GM12878 (cell line): ENCODE measurements around the gene SATB2. TPM values are rescaled to one million over a fixed set of nuclear protein-coding genes. Genes with fewer than 3 reads are reported as not detected.

Experiments
- ATAC-seq: fragments of 200-7000 bp; cut with Tn5 transposase; 3 replicates; pipeline ENCODE4 v1.9.1; 2020; ENCODE audit warnings: mild to moderate bottlenecking, moderate library complexity
- BruUV-seq: library from RNA; stranded (reverse); fragments of 400-500 nt; replicated peaks from 2 replicates; lab custom pipeline; 2021; lab: Mats Ljungman, UMichigan
- CTCF ChIA-PET: fragments of 300-600 bp; sonication (Branson Sonifier 250); formaldehyde crosslinking; extraction: SDS; loops from one replicate; lab custom pipeline; 2021; ENCODE audit warnings: inconsistent platforms; lab: Yijun Ruan, JAX
- POLR2A ChIA-PET: fragments of 350-600 bp; formaldehyde crosslinking; extraction: SDS; loops from one replicate; lab custom pipeline; 2021; ENCODE audit warnings: inconsistent platforms; lab: Charles Lee
- RAD21 ChIA-PET: fragments of 300-600 bp; sonication (Branson Sonifier 250); formaldehyde crosslinking; loops from one replicate; lab custom pipeline; 2023; ENCODE audit warnings: antibody characterized with exemption; ENCODE audit not compliant: unreplicated experiment; lab: Charles Lee
- SMC1A ChIA-PET: fragments of 300-600 bp; sonication (Branson Sonifier 250); formaldehyde crosslinking; loops from one replicate; lab custom pipeline; 2023; ENCODE audit not compliant: unreplicated experiment, uncharacterized antibody; lab: Charles Lee
- DNase-seq: peaks from one replicate; pipeline ENCODE4 v3.0.0-alpha.2; 2011; ENCODE audit warnings: low read depth, low spot score
- FAIRE-seq: peaks from 3 replicates; lab custom pipeline; 2011; peaks lifted over from hg19 to GRCh38; lab: Jason Lieb, UNC
- H2AFZ ChIP-seq: 2 replicates; pipeline ENCODE4 v1.6.0; 2011; ENCODE audit warnings: low read depth, low read length, control low read depth; ENCODE audit not compliant: control insufficient read depth
- H3K27ac ChIP-seq: 2 replicates; pipeline ENCODE4 v1.5.1; 2011; ENCODE audit warnings: control low read depth; ENCODE audit not compliant: control insufficient read depth, insufficient read depth
- H3K27me3 ChIP-seq, 2 experiments: replicated peaks in 1 of 2; 2 replicates each; pipeline versions ENCODE4 v1.6.0 to v1.6.1; 2011; ENCODE audit warnings: low read length in 1 of 2; ENCODE audit not compliant: control insufficient read depth in 2 of 2, insufficient read depth in 2 of 2
- H3K36me3 ChIP-seq, 2 experiments: 2 replicates each; pipeline ENCODE4 v1.5.1; 2011; ENCODE audit warnings: low read length in 1 of 2; ENCODE audit not compliant: control insufficient read depth in 2 of 2, insufficient read depth in 2 of 2
- H3K4me1 ChIP-seq: 2 replicates; pipeline ENCODE4 v1.6.1; 2011; ENCODE audit warnings: mild to moderate bottlenecking, low read length, moderate library complexity, mixed read lengths; ENCODE audit not compliant: control insufficient read depth, insufficient read depth
- H3K4me2 ChIP-seq: 2 replicates; pipeline ENCODE4 v1.6.0; 2011; ENCODE audit warnings: control low read depth; ENCODE audit not compliant: control insufficient read depth, insufficient read depth
- H3K4me3 ChIP-seq: fragments of 200-600 bp; sonication (generic); 2 replicates; pipeline ENCODE4 v1.5.1; 2016
- H3K79me2 ChIP-seq: 2 replicates; pipeline ENCODE4 v1.6.0; 2011; ENCODE audit warnings: low read length; ENCODE audit not compliant: control insufficient read depth, insufficient read depth
- H3K9ac ChIP-seq: 2 replicates; pipeline ENCODE4 v1.8.0; 2011; ENCODE audit warnings: low read length, control low read depth, mixed read lengths; ENCODE audit not compliant: control insufficient read depth, insufficient read depth
- H3K9me3 ChIP-seq: replicated peaks from 3 replicates; pipeline ENCODE4 v1.5.1; 2011; ENCODE audit warnings: mild to moderate bottlenecking, low read length; ENCODE audit not compliant: control insufficient read depth, insufficient read depth
- H4K20me1 ChIP-seq: 2 replicates; pipeline ENCODE4 v1.6.0; 2011; ENCODE audit not compliant: control insufficient read depth, insufficient read depth
- CHD4 ChIP-seq: fragments of 200-600 bp; sonication (generic); IDR thresholded peaks from 2 replicates; pipeline ENCODE4 v1.6.1; 2016; ENCODE audit warnings: mild to moderate bottlenecking
- HDGF ChIP-seq: fragments of 450-650 bp; IDR thresholded peaks from 2 replicates; pipeline ENCODE4 v1.6.1; 2016; ENCODE audit warnings: antibody characterized with exemption
- KAT2A ChIP-seq: conservative IDR thresholded peaks from 2 replicates; pipeline ENCODE4 v1.6.1; 2011; ENCODE audit warnings: low read depth, low read length; ENCODE audit not compliant: control insufficient read depth
- MYB ChIP-seq: fragments of 150-350 bp; IDR thresholded peaks from 2 replicates; pipeline ENCODE4 v1.6.1; 2014; ENCODE audit warnings: mild to moderate bottlenecking, low read depth, low read length, borderline replicate concordance
- RFX5 ChIP-seq: IDR thresholded peaks from 2 replicates; pipeline ENCODE4 v1.6.1; 2011; ENCODE audit warnings: low read depth, low read length, improper control_type of control experiment
- SREBF1 ChIP-seq: IDR thresholded peaks from 2 replicates; pipeline ENCODE4 v1.6.1; 2012; ENCODE audit warnings: mild to moderate bottlenecking, low read length
- ZZZ3 ChIP-seq: IDR thresholded peaks from 2 replicates; pipeline ENCODE4 v1.6.1; 2011; ENCODE audit warnings: low read depth; ENCODE audit not compliant: control insufficient read depth, insufficient read length
- WGBS: methylation state at CpG from one replicate; pipeline ENCODE4 v1.1.6; 2016; ENCODE audit warnings: low lambda C conversion rate; ENCODE audit not compliant: insufficient replicate concordance, insufficient coverage; ENCODE audit errors: missing lambda C conversion rate; 5-methylcytosine and 5-hydroxymethylcytosine counted together
- in situ Hi-C: fragments of 300-500 bp; cut with MboI; formaldehyde crosslinking; loops from 9 replicates; pipeline ENCODE4 v1.14.3; 2018; ENCODE audit warnings: mixed read lengths
- intact Hi-C: fragments of 100-400 bp; cut with micrococcal nuclease; formaldehyde crosslinking; loops from one replicate; pipeline ENCODE4 v1.14.2; 2022; ENCODE audit not compliant: unreplicated experiment
- polyA plus RNA-seq, 11 experiments: library from polyadenylated mRNA; depleted of rRNA in 4 of 11; unstranded in 6 of 11; stranded (reverse) in 5 of 11; fragments of >200 nt; fragmentation: Nextera tagmentation in 4 of 11; fragmentation: Illumina TruSeq in 1 of 11; extraction: Ambion mirVana in 4 of 11; extraction: Trizol in 1 of 11; gene quantifications; 1 replicate in 1 of 11; 2 replicates in 10 of 11; pipeline versions ENCODE4 v1.2.1 to v1.2.3, GENCODE V29; 2011 to 2016; ENCODE audit warnings: inconsistent platforms in 2 of 11, missing spikeins in 2 of 11, low read depth in 1 of 11
- total RNA-seq, 4 experiments: library from RNA; depleted of rRNA in 3 of 4; stranded (reverse); fragments of >200 nt in 3 of 4; fragmentation: Illumina TruSeq in 1 of 4; extraction: Trizol in 1 of 4; gene quantifications; 2 replicates each; pipeline versions ENCODE4 v1.2.1 to v1.2.3, GENCODE V29; 2013 to 2021
- TF ChIP-seq, protein P1 (sequence below): fragments of 450-650 bp; IDR thresholded peaks from 2 replicates; pipeline ENCODE4 v1.6.1; 2017; ENCODE audit warnings: mild to moderate bottlenecking, moderate library complexity
- TF ChIP-seq, protein P2 (sequence below): fragments of 450-650 bp; IDR thresholded peaks from 2 replicates; pipeline ENCODE4 v1.6.1; 2016; ENCODE audit warnings: mild to moderate bottlenecking
- TF ChIP-seq, protein P3 (sequence below): IDR thresholded peaks from 2 replicates; pipeline ENCODE4 v1.6.1; 2011; ENCODE audit warnings: low read depth, mild to moderate bottlenecking, low read length, moderate library complexity, borderline replicate concordance; ENCODE audit errors: extremely low read depth

SATB2 gene
- total and polyA plus RNA-seq, 10 of the 15 experiments (the other 5 are each of a cell fraction or from before 2014, with no cell fraction given), result 0.03 to 0.56 (median 0.08) TPM; not detected in 3

DNA sequence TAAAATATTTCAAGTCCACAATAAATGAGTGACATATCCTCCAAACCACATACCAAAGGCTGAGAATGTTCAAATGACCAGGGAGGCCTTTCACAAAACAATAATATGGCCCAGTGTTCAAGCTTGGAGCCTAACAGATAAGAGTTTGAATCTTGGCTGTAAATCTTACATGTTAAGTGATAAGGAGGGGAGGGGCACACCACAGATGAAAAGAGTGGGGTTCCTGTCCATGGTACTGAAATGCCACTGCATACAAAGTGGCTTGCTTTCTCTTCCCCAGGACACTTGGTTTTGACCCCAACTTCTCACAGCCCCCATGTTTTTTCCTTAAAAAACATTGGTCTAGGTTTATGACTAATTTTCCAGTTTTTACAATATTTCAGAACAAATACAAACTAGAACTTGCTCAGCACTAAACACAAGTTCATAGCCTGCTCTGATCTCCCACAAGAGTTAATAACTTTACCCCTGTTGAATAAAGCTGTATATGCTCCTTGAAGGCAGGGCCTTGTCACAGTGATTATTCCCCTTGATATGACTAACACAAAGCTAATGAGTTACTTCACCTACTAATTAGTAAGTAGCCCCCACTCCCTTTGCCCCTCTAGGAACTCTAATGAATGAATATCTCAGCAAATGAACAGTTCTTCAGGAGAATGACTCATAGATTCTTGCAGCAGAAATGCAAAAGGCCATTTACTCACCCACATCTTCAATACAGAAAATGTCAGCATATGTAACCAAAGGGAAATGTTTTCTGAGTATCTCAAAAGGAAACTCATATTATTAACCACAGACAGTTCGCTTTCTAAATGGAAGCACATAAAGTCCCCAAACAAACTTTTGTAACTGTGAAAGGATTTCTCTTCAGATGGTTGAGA is 142.2 kb downstream of the SATB2 start (continued):
- TF ChIP-seq, protein P1, sequence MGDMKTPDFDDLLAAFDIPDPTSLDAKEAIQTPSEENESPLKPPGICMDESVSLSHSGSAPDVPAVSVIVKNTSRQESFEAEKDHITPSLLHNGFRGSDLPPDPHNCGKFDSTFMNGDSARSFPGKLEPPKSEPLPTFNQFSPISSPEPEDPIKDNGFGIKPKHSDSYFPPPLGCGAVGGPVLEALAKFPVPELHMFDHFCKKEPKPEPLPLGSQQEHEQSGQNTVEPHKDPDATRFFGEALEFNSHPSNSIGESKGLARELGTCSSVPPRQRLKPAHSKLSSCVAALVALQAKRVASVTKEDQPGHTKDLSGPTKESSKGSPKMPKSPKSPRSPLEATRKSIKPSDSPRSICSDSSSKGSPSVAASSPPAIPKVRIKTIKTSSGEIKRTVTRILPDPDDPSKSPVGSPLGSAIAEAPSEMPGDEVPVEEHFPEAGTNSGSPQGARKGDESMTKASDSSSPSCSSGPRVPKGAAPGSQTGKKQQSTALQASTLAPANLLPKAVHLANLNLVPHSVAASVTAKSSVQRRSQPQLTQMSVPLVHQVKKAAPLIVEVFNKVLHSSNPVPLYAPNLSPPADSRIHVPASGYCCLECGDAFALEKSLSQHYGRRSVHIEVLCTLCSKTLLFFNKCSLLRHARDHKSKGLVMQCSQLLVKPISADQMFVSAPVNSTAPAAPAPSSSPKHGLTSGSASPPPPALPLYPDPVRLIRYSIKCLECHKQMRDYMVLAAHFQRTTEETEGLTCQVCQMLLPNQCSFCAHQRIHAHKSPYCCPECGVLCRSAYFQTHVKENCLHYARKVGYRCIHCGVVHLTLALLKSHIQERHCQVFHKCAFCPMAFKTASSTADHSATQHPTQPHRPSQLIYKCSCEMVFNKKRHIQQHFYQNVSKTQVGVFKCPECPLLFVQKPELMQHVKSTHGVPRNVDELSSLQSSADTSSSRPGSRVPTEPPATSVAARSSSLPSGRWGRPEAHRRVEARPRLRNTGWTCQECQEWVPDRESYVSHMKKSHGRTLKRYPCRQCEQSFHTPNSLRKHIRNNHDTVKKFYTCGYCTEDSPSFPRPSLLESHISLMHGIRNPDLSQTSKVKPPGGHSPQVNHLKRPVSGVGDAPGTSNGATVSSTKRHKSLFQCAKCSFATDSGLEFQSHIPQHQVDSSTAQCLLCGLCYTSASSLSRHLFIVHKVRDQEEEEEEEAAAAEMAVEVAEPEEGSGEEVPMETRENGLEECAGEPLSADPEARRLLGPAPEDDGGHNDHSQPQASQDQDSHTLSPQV, result no peak
- TF ChIP-seq SREBF1 (no peak), ZZZ3 (no peak)
- TF ChIP-seq, protein P2, sequence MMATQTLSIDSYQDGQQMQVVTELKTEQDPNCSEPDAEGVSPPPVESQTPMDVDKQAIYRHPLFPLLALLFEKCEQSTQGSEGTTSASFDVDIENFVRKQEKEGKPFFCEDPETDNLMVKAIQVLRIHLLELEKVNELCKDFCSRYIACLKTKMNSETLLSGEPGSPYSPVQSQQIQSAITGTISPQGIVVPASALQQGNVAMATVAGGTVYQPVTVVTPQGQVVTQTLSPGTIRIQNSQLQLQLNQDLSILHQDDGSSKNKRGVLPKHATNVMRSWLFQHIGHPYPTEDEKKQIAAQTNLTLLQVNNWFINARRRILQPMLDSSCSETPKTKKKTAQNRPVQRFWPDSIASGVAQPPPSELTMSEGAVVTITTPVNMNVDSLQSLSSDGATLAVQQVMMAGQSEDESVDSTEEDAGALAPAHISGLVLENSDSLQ, result no peak

DNA sequence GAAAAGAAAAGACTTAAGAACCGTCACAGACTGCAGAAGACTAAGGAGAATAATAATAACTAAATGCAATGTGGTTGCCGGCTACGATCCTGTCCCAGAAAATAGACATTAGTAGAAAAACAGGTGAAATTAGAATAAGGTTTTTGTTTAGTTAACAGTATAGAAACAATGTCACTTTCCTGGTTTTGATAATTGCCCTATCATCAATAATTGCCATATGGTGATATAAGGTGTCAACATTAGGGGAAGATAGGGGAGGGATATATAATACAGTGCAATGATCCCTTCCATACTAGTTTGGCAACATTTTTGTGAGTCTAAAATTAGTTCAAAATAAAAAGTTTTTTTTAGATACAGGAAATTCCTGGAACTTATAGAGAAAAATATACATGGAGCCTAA is 144.8 kb downstream of the SATB2 start:
- intact Hi-C loops (no loop called here), in situ Hi-C loops (no loop called here)
- no peaks in the 10 kb centered on the region for H3K4me1 ChIP-seq
- no peak for DNase-seq
- no TSS peak for BruUV-seq
- no peak overlapping the region for H3K27ac ChIP-seq
- no peaks in the 10 kb centered on the region for H3K9me3 ChIP-seq
- H3K27me3 ChIP-seq, result no peaks in the 10 kb centered on the region
- no peaks in the 10 kb centered on the region for H4K20me1 ChIP-seq
- RAD21 ChIA-PET, result no interaction called here
- no peak for ATAC-seq
- WGBS, result 65% methylated on average over 3 of the region's 3 CpGs
- H3K9ac ChIP-seq, result no peak overlapping the region
- H2AFZ ChIP-seq, result no peak overlapping the region
- H3K4me3 ChIP-seq, result no peak overlapping the region
- FAIRE-seq, result no peak
- no peak overlapping the region for H3K4me2 ChIP-seq
- no peaks in the 10 kb centered on the region for H3K79me2 ChIP-seq
- CTCF ChIA-PET, result no interaction called here
- SMC1A ChIA-PET, result no interaction called here
- POLR2A ChIA-PET, result no interaction called here
- no peaks in the 10 kb centered on the region for H3K36me3 ChIP-seq
- no peak for TF ChIP-seq CHD4
- TF ChIP-seq HDGF, result no peak
- no peak for TF ChIP-seq KAT2A
- TF ChIP-seq, protein P3, sequence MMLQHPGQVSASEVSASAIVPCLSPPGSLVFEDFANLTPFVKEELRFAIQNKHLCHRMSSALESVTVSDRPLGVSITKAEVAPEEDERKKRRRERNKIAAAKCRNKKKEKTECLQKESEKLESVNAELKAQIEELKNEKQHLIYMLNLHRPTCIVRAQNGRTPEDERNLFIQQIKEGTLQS, result no peak
- TF ChIP-seq RFX5, result no peak
- no peak for TF ChIP-seq MYB
